Neutrophil (primary cell): ENCODE data around the gene YIF1B.

Experiments
- H3K27ac ChIP-seq: fragments of 200-600 bp; sonication (generic); 2 replicates; pipeline ENCODE4 v1.5.1; 2016; ENCODE audit warnings: mild to moderate bottlenecking, moderate library complexity
- H3K27me3 ChIP-seq: fragments of 200-600 bp; sonication (generic); 2 replicates; pipeline ENCODE4 v1.6.0; 2016; ENCODE audit warnings: mild to moderate bottlenecking
- H3K36me3 ChIP-seq: fragments of 200-600 bp; sonication (generic); 2 replicates; pipeline ENCODE4 v1.5.1; 2017
- H3K4me1 ChIP-seq, 2 experiments: fragments of 200-600 bp in 1 of 2; sonication (generic) in 1 of 2; 1 replicate in 1 of 2; 2 replicates in 1 of 2; pipeline versions ENCODE4 v1.5.1 to v1.6.1; 2013 to 2016; ENCODE audit warnings: low read depth in 1 of 2, low read length in 1 of 2, mild to moderate bottlenecking in 1 of 2, moderate library complexity in 1 of 2; ENCODE audit not compliant: control insufficient read depth in 1 of 2, insufficient read depth in 1 of 2
- H3K4me3 ChIP-seq, 2 experiments: fragments of 200-600 bp in 1 of 2; sonication (generic) in 1 of 2; 1 replicate in 1 of 2; 2 replicates in 1 of 2; pipeline ENCODE4 v1.5.1; 2013 to 2016; ENCODE audit warnings: low read depth in 1 of 2, low read length in 1 of 2, mild to moderate bottlenecking in 1 of 2, moderate library complexity in 1 of 2
- H3K9me3 ChIP-seq: fragments of 200-600 bp; sonication (generic); 2 replicates; pipeline ENCODE4 v1.5.1; 2016
- TF ChIP-seq, protein P1 (sequence below): fragments of 200-600 bp; sonication (generic); IDR thresholded peaks from 2 replicates; pipeline ENCODE4 v1.5.1; 2016; ENCODE audit warnings: antibody characterized with exemption

Gene YIF1B

GRCh38 chr19:38310279-38310670, 5.5 kb downstream of the YIF1B start:
- no peak overlapping the region for H3K27ac ChIP-seq
- H3K36me3 ChIP-seq = peaks cover 40% of the 10 kb centered on the region
- H3K4me3 ChIP-seq = no peak overlapping the region
- peaks cover 11 to 21% of the 10 kb centered on the region in 2 experiments for H3K4me1 ChIP-seq
- no peaks in the 10 kb centered on the region for H3K9me3 ChIP-seq
- no peaks in the 10 kb centered on the region for H3K27me3 ChIP-seq
- TF ChIP-seq, protein P1, sequence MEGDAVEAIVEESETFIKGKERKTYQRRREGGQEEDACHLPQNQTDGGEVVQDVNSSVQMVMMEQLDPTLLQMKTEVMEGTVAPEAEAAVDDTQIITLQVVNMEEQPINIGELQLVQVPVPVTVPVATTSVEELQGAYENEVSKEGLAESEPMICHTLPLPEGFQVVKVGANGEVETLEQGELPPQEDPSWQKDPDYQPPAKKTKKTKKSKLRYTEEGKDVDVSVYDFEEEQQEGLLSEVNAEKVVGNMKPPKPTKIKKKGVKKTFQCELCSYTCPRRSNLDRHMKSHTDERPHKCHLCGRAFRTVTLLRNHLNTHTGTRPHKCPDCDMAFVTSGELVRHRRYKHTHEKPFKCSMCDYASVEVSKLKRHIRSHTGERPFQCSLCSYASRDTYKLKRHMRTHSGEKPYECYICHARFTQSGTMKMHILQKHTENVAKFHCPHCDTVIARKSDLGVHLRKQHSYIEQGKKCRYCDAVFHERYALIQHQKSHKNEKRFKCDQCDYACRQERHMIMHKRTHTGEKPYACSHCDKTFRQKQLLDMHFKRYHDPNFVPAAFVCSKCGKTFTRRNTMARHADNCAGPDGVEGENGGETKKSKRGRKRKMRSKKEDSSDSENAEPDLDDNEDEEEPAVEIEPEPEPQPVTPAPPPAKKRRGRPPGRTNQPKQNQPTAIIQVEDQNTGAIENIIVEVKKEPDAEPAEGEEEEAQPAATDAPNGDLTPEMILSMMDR = no peak

DNA sequence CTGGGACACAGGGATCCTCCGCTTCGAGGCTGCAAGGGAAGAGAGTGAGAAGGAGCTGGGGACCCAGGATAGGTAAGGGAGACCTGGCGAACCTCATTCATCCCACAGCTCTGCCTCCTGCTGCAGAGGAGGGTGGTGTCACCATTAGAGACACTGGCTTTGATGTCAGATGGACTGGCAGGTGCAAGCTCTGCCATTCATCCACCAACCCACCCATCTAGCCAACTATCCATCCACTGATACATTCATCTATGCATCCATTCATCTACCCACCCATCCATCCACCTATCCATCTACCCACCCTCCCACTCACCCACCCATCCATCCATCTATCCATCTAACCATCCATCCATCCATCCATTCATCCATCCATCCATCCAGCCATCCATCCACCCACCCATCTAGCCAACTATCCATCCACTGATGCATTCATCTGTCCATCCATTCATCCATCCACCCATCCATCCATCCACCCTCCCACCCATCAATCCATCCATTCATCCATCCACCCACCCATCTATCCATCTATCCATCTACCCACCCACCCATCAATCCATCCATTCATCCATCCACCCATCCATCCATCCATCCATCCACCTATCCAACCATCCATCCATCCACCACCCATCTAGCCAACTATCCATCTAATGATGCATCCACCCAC, 6.0 kb downstream of the YIF1B start:
- H3K36me3 ChIP-seq = peaks cover 46% of the 10 kb centered on the region
- no peak overlapping the region for H3K27ac ChIP-seq
- TF ChIP-seq, protein P1 = no peak
- no peak overlapping the region for H3K4me3 ChIP-seq
- no peaks in the 10 kb centered on the region for H3K27me3 ChIP-seq
- peaks cover 8 to 16% of the 10 kb centered on the region in 2 experiments for H3K4me1 ChIP-seq
- H3K9me3 ChIP-seq = no peaks in the 10 kb centered on the region

- TF ChIP-seq, protein P1 = no peak
- H3K9me3 ChIP-seq = no peaks in the 10 kb centered on the region
- H3K4me3 ChIP-seq = no peak overlapping the region
- H3K4me1 ChIP-seq = peaks cover 8 to 15% of the 10 kb centered on the region in 2 experiments
- peaks cover 53% of the 10 kb centered on the region for H3K36me3 ChIP-seq
- no peak overlapping the region for H3K27ac ChIP-seq
- no peaks in the 10 kb centered on the region for H3K27me3 ChIP-seq
Measured at GRCh38 chr19:38308926-38309614, 6.7 kb downstream of the YIF1B start.

DNA sequence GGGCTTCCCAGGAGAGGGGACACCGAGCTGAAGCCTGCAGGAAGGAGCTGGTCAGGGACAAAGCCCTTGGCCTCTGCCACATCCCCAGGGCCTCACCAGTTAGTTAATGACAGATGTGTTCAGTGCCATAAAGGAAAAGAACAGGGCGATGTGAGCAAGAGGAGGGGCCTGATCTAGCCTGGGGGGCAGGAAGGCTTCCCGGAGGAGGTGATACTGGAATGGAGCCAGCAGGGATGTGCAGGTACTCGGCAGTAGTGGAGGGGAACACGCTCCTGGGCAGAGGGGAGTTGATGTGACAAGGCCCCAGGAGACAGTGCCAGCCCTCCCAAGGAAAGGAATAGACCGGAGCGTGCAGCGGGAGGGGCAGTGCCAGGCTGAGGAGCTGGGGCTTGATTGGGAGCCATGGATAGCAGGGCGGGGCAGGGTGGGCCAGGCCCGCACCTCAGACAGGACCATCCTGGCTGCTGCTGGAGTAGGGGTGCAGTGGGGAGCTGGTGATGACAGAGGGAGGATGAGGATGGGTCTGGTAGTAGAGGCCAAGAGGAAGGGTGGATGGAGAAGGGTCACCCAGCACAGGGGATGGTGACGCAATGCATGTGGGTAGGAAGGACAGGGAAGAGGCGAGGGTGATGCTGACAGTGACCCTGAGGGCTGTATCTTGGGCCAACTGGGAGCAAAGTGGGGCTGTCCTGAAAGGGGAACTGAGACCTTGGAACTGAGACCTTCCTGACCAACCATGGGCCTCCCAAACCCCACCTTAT, 7.6 kb downstream of the YIF1B start:
- peaks cover 60% of the 10 kb centered on the region for H3K36me3 ChIP-seq
- TF ChIP-seq, protein P1 = no peak
- no peak overlapping the region for H3K4me3 ChIP-seq
- H3K9me3 ChIP-seq = no peaks in the 10 kb centered on the region
- H3K27me3 ChIP-seq = no peaks in the 10 kb centered on the region
- H3K27ac ChIP-seq = no peak overlapping the region
- H3K4me1 ChIP-seq = peaks cover 8 to 11% of the 10 kb centered on the region in 2 experiments

DNA sequence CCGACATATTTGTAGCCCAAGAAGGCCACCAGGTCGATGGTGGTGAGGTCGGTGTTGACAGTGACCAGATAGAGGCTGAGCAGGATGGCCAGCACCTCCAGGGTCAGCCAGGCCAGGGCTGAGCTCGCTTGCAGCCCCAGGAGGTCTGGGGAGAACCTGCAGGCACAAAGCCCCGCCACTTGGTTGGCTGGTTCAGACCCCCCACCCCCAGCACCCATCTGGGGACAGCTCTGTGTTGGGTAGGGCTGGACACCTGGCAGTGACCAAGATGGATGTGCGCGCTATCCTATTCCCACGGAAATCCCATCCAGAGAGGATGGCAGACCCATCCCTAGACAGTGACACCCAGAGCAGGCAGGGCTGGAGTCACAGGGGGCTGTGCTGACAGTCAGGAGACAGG, 8.2 kb downstream of the YIF1B start:
- Histone ChIP-seq H3K4me1 (peaks cover 3 to 5% of the 10 kb centered on the region in 2 experiments), H3K36me3 (peaks cover 60% of the 10 kb centered on the region), H3K4me3 (no peak overlapping the region), H3K27me3 (no peaks in the 10 kb centered on the region), H3K9me3 (no peaks in the 10 kb centered on the region), H3K27ac (no peak overlapping the region)
- TF ChIP-seq, protein P1 = no peak
